ENCODE measurements around the gene PRDX2.

PRDX2 gene

GRCh38 chr19:12779162-12779993, 22.2 kb downstream of the PRDX2 start:
- peak overlapping the region; percentile 76; the same call in 1 of the 2 replicates for H3K9ac ChIP-seq
- peak overlapping the region; percentile 99 for H3K4me2 ChIP-seq
- H3K4me1 ChIP-seq: peaks cover 73% of the 10 kb centered on the region
- peak overlapping the region; percentile 83 for H3K27ac ChIP-seq
- no peaks in the 10 kb centered on the region for H3K9me3 ChIP-seq
- no peaks in the 10 kb centered on the region for H3K36me3 ChIP-seq
- no peaks in the 10 kb centered on the region for H4K20me1 ChIP-seq
- no peak for TF ChIP-seq Cebpa-rat (IDR thresholded peaks at IDR 0.05)
- H3K27me3 ChIP-seq: no peaks in the 10 kb centered on the region
- H3K4me3 ChIP-seq: 0 out of 2 replicates have a peak overlapping the region, but pooled peaks have one; percentile 68

- H3K27ac ChIP-seq: peak overlapping the region; percentile 83
These were observed 22.8 kb downstream of the PRDX2 start for GRCh38 chr19:12778905-12779161.

GRCh38 chr19:12778017-12778904, 23.3 kb downstream of the PRDX2 start:
- Histone ChIP-seq H4K20me1 (no peaks in the 10 kb centered on the region), H3K9ac (peak overlapping the region; percentile 76), H3K4me3 (peak overlapping the region; percentile 68), H3K27ac (peak overlapping the region; percentile 83), H3K9me3 (no peaks in the 10 kb centered on the region), H3K36me3 (no peaks in the 10 kb centered on the region), H3K27me3 (no peaks in the 10 kb centered on the region), H3K4me1 (peaks cover 70% of the 10 kb centered on the region), H3K4me2 (peak overlapping the region; percentile 99)
- TF ChIP-seq Cebpa-rat (IDR thresholded peaks at IDR 0.05): no peak

More at GRCh38 chr19:12778905-12779161, 22.8 kb downstream of the PRDX2 start:
- Histone ChIP-seq H4K20me1 (no peaks in the 10 kb centered on the region), H3K4me2 (peak overlapping the region; percentile 99), H3K9me3 (no peaks in the 10 kb centered on the region), H3K27me3 (no peaks in the 10 kb centered on the region), H3K36me3 (no peaks in the 10 kb centered on the region), H3K9ac (peak overlapping the region; percentile 76; the same call in 1 of the 2 replicates), H3K4me3 (0 out of 2 replicates have a peak overlapping the region, but pooled peaks have one; percentile 68), H3K4me1 (peaks cover 71% of the 10 kb centered on the region)
- TF ChIP-seq Cebpa-rat (IDR thresholded peaks at IDR 0.05): no peak

GRCh38 chr19:12777217-12778016, 24.2 kb downstream of the PRDX2 start:
- peaks cover 63% of the 10 kb centered on the region for H3K4me1 ChIP-seq
- H4K20me1 ChIP-seq: no peaks in the 10 kb centered on the region
- no peaks in the 10 kb centered on the region for H3K36me3 ChIP-seq
- H3K4me3 ChIP-seq: peak overlapping the region; percentile 68
- peak overlapping the region; percentile 83 for H3K27ac ChIP-seq
- no peaks in the 10 kb centered on the region for H3K27me3 ChIP-seq
- peak overlapping the region; percentile 99 for H3K4me2 ChIP-seq
- H3K9ac ChIP-seq: peak overlapping the region; percentile 76
- no peak for TF ChIP-seq Cebpa-rat (IDR thresholded peaks at IDR 0.05)
- H3K9me3 ChIP-seq: no peaks in the 10 kb centered on the region

GRCh38 chr19:12774588-12775555, 26.7 kb downstream of the PRDX2 start, which contains the start of gene HOOK2:
TSS of gene HOOK2 (minus strand) at chr19:12775552. CDS start at chr19:12775449, 103 bp downstream.
- Histone ChIP-seq H4K20me1 (no peaks in the 10 kb centered on the region), H3K27ac (peak within 1 kb of the TSS; percentile 74), H3K9me3 (no peaks in the 10 kb centered on the region), H3K27me3 (no peaks in the 10 kb centered on the region), H3K36me3 (no peaks in the 10 kb centered on the region), H3K4me2 (peak within 1 kb of the TSS; percentile 99), H3K4me3 (peak within 1 kb of the TSS; percentile 82), H3K9ac (peak within 1 kb of the TSS; percentile 87), H3K4me1 (peaks cover 53% of the 10 kb centered on the region)
- TF ChIP-seq Cebpa-rat (IDR thresholded peaks at IDR 0.05): no peak

GRCh38 chr19:12773571-12773970, 28.0 kb downstream of the PRDX2 start:
- H3K9ac ChIP-seq: no peak overlapping the region
- peaks cover 49% of the 10 kb centered on the region for H3K4me1 ChIP-seq
- H3K9me3 ChIP-seq: no peaks in the 10 kb centered on the region
- H3K36me3 ChIP-seq: no peaks in the 10 kb centered on the region
- TF ChIP-seq Cebpa-rat (IDR thresholded peaks at IDR 0.05): no peak
- no peak overlapping the region for H3K4me3 ChIP-seq
- no peak overlapping the region for H3K27ac ChIP-seq
- H3K27me3 ChIP-seq: no peaks in the 10 kb centered on the region
- no peaks in the 10 kb centered on the region for H4K20me1 ChIP-seq
- no peak overlapping the region for H3K4me2 ChIP-seq

- Histone ChIP-seq H3K4me3 (no peak overlapping the region), H4K20me1 (no peaks in the 10 kb centered on the region), H3K27me3 (no peaks in the 10 kb centered on the region), H3K9me3 (no peaks in the 10 kb centered on the region), H3K36me3 (peaks cover 5% of the 10 kb centered on the region; the same call in 1 of the 2 replicates), H3K4me2 (no peak overlapping the region), H3K9ac (no peak overlapping the region), H3K27ac (no peak overlapping the region), H3K4me1 (peaks cover 37% of the 10 kb centered on the region)
- TF ChIP-seq Cebpa-rat (IDR thresholded peaks at IDR 0.05): no peak
These were observed 29.3 kb downstream of the PRDX2 start for GRCh38 chr19:12772323-12772722.

- no peaks in the 10 kb centered on the region for H4K20me1 ChIP-seq
- H3K4me3 ChIP-seq: no peak overlapping the region
- no peaks in the 10 kb centered on the region for H3K27me3 ChIP-seq
- H3K9ac ChIP-seq: no peak overlapping the region
- no peak for TF ChIP-seq Cebpa-rat (IDR thresholded peaks at IDR 0.05)
- H3K9me3 ChIP-seq: no peaks in the 10 kb centered on the region
- no peak overlapping the region for H3K4me2 ChIP-seq
- no peak overlapping the region for H3K27ac ChIP-seq
- peaks cover 37% of the 10 kb centered on the region for H3K4me1 ChIP-seq
- peaks cover 5% of the 10 kb centered on the region; the same call in 1 of the 2 replicates for H3K36me3 ChIP-seq
These were observed 30.7 kb downstream of the PRDX2 start for GRCh38 chr19:12770922-12771321.
